ENCODE measurements around the gene LRRC45. TPM values are rescaled to one million over a fixed set of nuclear protein-coding genes. Genes with fewer than 3 reads are reported as not detected.

LRRC45 gene
- total RNA-seq, 1 donor from 2014 or later = 8.2 TPM

DNA sequence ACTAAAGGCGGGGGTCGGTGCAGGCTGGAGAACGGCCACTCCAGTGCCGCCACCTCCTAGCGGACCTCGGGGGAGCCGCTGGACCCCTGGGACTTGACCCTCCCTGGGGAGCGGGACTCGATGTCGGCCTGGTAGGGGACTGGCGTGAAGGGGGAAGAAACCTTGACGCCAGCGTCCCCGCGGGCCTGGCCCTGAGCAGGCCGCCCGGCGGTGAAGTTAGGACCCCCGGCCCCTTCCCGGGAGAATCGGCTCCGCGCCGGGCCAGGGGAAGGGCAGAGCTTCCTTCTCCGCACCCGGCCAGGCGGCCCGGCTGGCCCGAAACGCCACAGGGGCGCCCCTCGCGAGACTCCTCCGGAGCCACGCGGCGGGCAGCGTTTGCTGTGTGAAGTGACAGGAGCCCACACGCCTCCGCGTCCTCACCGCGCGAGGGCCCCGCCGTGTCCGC lies 42.1 kb downstream of the LRRC45 start:
- no peak for DNase-seq (ENCODE audit: low spot score)
- Mint-ChIP-seq H3K4me3 (ENCODE audit: unreplicated experiment) (peak overlapping the region; percentile 64), H3K9me3 (ENCODE audit: low read depth) (no peaks in the 10 kb centered on the region), H3K4me1 (ENCODE audit: low read depth) (peaks cover 15% of the 10 kb centered on the region), H3K36me3 (ENCODE audit: low read depth) (peaks cover under 1% of the 10 kb centered on the region), H3K27ac (ENCODE audit: unreplicated experiment) (no peak overlapping the region), H3K27me3 (ENCODE audit: low read depth) (no peaks in the 10 kb centered on the region)
- TF ChIP-seq, protein P1, sequence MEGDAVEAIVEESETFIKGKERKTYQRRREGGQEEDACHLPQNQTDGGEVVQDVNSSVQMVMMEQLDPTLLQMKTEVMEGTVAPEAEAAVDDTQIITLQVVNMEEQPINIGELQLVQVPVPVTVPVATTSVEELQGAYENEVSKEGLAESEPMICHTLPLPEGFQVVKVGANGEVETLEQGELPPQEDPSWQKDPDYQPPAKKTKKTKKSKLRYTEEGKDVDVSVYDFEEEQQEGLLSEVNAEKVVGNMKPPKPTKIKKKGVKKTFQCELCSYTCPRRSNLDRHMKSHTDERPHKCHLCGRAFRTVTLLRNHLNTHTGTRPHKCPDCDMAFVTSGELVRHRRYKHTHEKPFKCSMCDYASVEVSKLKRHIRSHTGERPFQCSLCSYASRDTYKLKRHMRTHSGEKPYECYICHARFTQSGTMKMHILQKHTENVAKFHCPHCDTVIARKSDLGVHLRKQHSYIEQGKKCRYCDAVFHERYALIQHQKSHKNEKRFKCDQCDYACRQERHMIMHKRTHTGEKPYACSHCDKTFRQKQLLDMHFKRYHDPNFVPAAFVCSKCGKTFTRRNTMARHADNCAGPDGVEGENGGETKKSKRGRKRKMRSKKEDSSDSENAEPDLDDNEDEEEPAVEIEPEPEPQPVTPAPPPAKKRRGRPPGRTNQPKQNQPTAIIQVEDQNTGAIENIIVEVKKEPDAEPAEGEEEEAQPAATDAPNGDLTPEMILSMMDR (IDR thresholded peaks at IDR 0.05) = no peak

DNA sequence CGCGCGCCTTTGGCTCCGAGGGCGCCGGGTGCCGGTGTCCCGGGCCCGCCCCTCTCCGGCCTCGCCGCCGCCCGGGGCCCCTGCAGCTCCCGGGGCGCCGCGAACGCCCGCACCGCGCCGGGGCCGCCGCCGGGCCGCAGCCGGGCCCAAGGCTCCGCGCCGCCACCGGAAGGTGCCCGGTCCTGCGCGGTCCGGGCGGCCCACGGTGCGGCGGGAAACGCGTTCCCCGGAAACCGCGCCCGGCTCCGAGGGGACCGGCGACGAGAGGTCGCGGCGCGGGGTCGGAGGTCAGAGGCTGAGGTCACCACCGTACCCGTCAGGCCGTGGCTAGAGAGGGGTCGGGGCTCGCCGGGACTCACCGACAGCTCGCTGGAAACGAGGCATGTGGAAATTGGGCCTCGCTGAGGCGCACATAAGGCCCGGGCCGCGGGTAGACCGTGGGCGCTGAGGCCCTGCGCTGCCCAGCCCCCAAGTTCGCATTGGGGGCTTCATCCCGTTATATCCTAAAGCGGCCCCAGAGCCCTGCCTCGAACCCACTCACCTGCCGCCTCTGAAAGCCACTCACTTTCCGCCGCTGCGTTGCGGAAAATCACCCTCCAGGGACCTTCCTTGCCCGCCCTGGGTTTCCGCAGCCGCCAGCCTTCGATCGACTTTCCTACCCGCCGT lies 42.7 kb downstream of the LRRC45 start, which contains the start of gene DUS1L:
Gene DUS1L (minus strand): TSS at position 167 of the 666 bp plus-strand sequence. CDS start 745 bp downstream, outside the sequence.
- Mint-ChIP-seq H3K9me3 (ENCODE audit: low read depth) (no peaks in the 10 kb centered on the region), H3K27me3 (ENCODE audit: low read depth) (no peaks in the 10 kb centered on the region), H3K27ac (ENCODE audit: unreplicated experiment) (peak within 1 kb of the TSS; percentile 45), H3K4me1 (ENCODE audit: low read depth) (peaks cover 15% of the 10 kb centered on the region), H3K4me3 (ENCODE audit: unreplicated experiment) (peak within 1 kb of the TSS; percentile 66), H3K36me3 (ENCODE audit: low read depth) (no peaks in the 10 kb centered on the region)
- TF ChIP-seq, protein P1 (IDR thresholded peaks at IDR 0.05) = no peak
- no peak for DNase-seq (ENCODE audit: low spot score)

DNA sequence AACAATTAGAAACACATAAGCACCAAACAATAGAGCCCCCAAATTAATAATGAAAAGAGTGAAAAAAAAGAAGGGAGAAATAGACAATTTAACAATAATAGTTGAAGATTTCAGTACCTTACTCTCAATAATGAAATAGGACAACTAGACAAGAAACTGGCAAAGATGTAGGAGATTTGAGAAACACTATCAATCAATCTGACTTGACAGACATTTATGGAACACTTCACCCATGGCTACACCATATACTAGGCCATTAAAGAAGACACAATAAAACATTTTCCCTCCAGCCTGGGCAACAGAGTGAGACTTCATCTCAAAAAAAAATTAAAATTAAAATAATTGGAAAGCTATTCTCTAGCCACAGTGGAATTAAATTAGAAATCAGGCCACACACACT lies 47.5 kb downstream of the LRRC45 start:
- Mint-ChIP-seq H3K4me1 (ENCODE audit: low read depth) (peaks cover 6% of the 10 kb centered on the region), H3K4me3 (ENCODE audit: unreplicated experiment) (no peak overlapping the region), H3K27me3 (ENCODE audit: low read depth) (no peaks in the 10 kb centered on the region), H3K27ac (ENCODE audit: unreplicated experiment) (no peak overlapping the region), H3K36me3 (ENCODE audit: low read depth) (no peaks in the 10 kb centered on the region), H3K9me3 (ENCODE audit: low read depth) (no peaks in the 10 kb centered on the region)
- TF ChIP-seq, protein P1 (IDR thresholded peaks at IDR 0.05) = no peak
- DNase-seq (ENCODE audit: low spot score) = no peak

DNA sequence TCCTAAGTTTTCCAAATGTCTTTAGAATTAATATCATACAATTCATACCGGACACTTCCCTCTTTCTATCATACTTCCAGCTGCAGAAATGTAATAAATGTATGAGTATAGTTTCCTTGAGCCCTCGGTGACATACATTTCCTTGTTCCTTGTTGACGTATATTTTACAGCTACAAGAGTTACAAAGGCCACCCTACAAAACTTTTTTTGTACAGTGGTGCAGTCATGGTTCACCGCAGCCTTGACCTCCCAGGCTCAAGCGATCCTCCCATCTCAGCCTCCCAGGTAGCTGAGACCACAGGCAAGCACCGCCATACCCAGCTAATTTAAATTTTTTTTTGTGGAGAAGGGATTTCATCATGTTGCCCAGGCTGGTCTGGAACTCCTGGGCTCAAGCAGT lies 49.7 kb downstream of the LRRC45 start:
- no peaks in the 10 kb centered on the region for H3K9me3 Mint-ChIP-seq (ENCODE audit: low read depth)
- no peaks in the 10 kb centered on the region for H3K36me3 Mint-ChIP-seq (ENCODE audit: low read depth)
- no peaks in the 10 kb centered on the region for H3K4me1 Mint-ChIP-seq (ENCODE audit: low read depth)
- H3K4me3 Mint-ChIP-seq (ENCODE audit: unreplicated experiment) = no peak overlapping the region
- TF ChIP-seq, protein P1 (IDR thresholded peaks at IDR 0.05) = no peak
- no peaks in the 10 kb centered on the region for H3K27me3 Mint-ChIP-seq (ENCODE audit: low read depth)
- no peak overlapping the region for H3K27ac Mint-ChIP-seq (ENCODE audit: unreplicated experiment)
- DNase-seq (ENCODE audit: low spot score) = no peak

DNA sequence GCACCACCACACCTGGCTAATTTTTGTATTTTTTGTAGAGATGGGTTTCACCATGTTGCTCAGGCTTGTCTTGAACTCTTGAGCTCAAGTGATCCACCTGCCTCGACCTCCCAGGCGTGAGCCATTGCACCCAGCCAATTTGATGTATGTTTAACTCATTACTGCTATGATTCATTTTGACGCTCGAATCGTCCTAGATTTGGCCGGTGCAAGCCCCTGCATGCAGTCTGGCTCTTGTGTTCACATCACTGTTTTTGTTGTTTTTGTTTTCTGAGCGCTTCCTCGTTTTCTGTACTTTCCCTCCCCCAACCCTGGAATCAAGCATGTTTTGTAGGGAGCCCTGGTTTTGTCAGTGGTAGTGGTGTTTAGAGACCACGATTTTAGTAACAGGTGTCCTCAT lies 50.3 kb downstream of the LRRC45 start:
- H3K36me3 Mint-ChIP-seq (ENCODE audit: low read depth) = peaks cover 3% of the 10 kb centered on the region
- DNase-seq (ENCODE audit: low spot score) = no peak
- no peak overlapping the region for H3K4me3 Mint-ChIP-seq (ENCODE audit: unreplicated experiment)
- TF ChIP-seq, protein P1 (IDR thresholded peaks at IDR 0.05) = no peak
- no peaks in the 10 kb centered on the region for H3K27me3 Mint-ChIP-seq (ENCODE audit: low read depth)
- no peaks in the 10 kb centered on the region for H3K4me1 Mint-ChIP-seq (ENCODE audit: low read depth)
- H3K27ac Mint-ChIP-seq (ENCODE audit: unreplicated experiment) = peak overlapping the region; percentile 49
- H3K9me3 Mint-ChIP-seq (ENCODE audit: low read depth) = no peaks in the 10 kb centered on the region
